Muscle layer of colon (tissue), 2 donors: ENCODE results near the gene DDX20.

Experiments
- H3K27ac ChIP-seq: one replicate; pipeline ENCODE4 v1.7.0; 2013; ENCODE audit warnings: low read depth, mild to moderate bottlenecking, low read length, moderate library complexity
- H3K27me3 ChIP-seq, 2 donors: one replicate each; pipeline ENCODE4 v1.7.0; 2013; ENCODE audit warnings: low read length in 2 of 2, mild to moderate bottlenecking in 2 of 2; ENCODE audit not compliant: insufficient read depth in 2 of 2, control insufficient read depth in 1 of 2
- H3K36me3 ChIP-seq: one replicate; pipeline ENCODE4 v1.7.0; 2013; ENCODE audit warnings: mild to moderate bottlenecking, low read length; ENCODE audit not compliant: insufficient read depth
- H3K4me1 ChIP-seq: one replicate; pipeline ENCODE4 v1.7.0; 2013; ENCODE audit warnings: mild to moderate bottlenecking, low read length; ENCODE audit not compliant: insufficient read depth
- H3K4me3 ChIP-seq, 2 donors: one replicate each; pipeline ENCODE4 v1.7.0; 2013; ENCODE audit warnings: low read length in 2 of 2, low read depth in 1 of 2, mild to moderate bottlenecking in 1 of 2, moderate library complexity in 1 of 2
- H3K9ac ChIP-seq: one replicate; pipeline ENCODE4 v1.7.0; 2013; ENCODE audit warnings: low read length
- H3K9me3 ChIP-seq: one replicate; pipeline ENCODE4 v1.7.0; 2013; ENCODE audit warnings: mild to moderate bottlenecking, low read length
- donor health status: abdominal sarcoma.
- donor health status: Adenocarcinoma of cecum.

DDX20 gene

GRCh38 chr1:111756124-111756513 lies 418 bp downstream of the DDX20 start:
- H3K4me3 ChIP-seq = peak overlapping the region; percentile 85 to 98
- peak overlapping the region; percentile 86 for H3K9ac ChIP-seq
- H3K36me3 ChIP-seq = peaks cover 11% of the 10 kb centered on the region
- peaks cover 17% of the 10 kb centered on the region for H3K4me1 ChIP-seq
- no peaks in the 10 kb centered on the region for H3K27me3 ChIP-seq
- no peaks in the 10 kb centered on the region for H3K9me3 ChIP-seq
- H3K27ac ChIP-seq = peak overlapping the region; percentile 90

DNA sequence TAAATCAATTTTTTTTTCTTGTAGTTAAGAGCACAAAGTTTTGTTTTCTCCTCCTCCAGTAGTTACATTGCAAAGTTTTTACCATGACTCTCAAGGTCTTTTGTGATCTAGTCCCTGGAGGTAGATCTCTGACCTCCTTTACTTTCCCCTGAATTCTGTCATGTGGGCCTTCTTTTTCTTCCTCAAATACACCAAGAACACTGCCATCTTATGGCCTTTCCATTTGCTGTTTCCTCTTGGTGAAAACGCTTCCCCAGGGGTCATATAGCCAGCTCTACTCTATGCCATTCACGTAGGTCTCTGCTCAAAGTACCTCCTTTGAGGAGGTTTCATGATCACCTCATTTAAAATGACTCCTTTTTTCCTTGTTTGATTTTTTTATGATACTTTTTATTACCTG lies 2.7 kb downstream of the DDX20 start:
- no peak overlapping the region for H3K4me3 ChIP-seq
- H3K4me1 ChIP-seq = peaks cover 17% of the 10 kb centered on the region
- no peaks in the 10 kb centered on the region for H3K27me3 ChIP-seq
- no peak overlapping the region for H3K9ac ChIP-seq
- H3K27ac ChIP-seq = no peak overlapping the region
- no peaks in the 10 kb centered on the region for H3K9me3 ChIP-seq
- H3K36me3 ChIP-seq = peaks cover 28% of the 10 kb centered on the region

- Histone ChIP-seq H3K27me3 (no peaks in the 10 kb centered on the region), H3K36me3 (peaks cover 46% of the 10 kb centered on the region), H3K9me3 (no peaks in the 10 kb centered on the region), H3K9ac (no peak overlapping the region), H3K4me1 (peaks cover 6% of the 10 kb centered on the region), H3K27ac (no peak overlapping the region), H3K4me3 (no peak overlapping the region)
These were observed 6.0 kb downstream of the DDX20 start for GRCh38 chr1:111761717-111762116.

DNA sequence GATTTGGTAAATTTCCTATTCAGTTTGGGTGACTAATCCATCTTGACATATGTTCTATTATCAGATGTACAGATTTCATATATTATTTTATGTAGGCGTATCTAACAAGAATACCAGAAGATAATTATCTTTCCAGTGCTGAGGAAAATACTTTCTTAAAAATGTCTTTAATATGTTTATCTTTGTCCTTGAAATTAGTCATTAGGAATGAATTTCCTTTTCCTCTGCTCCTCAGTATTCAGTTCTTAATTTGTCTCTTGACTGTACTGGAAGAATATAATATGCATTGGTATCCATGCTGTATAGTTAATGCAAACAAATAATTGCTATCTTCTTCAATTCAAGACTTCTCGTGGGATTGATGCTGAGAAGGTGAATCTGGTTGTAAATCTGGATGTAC lies 6.6 kb downstream of the DDX20 start:
- H3K36me3 ChIP-seq = peaks cover 51% of the 10 kb centered on the region
- no peaks in the 10 kb centered on the region for H3K9me3 ChIP-seq
- H3K27me3 ChIP-seq = no peaks in the 10 kb centered on the region
- H3K9ac ChIP-seq = no peak overlapping the region
- H3K4me3 ChIP-seq = no peak overlapping the region
- H3K4me1 ChIP-seq = no peaks in the 10 kb centered on the region
- no peak overlapping the region for H3K27ac ChIP-seq

GRCh38 chr1:111768023-111768422 lies 12.3 kb downstream of the DDX20 start:
- no peak overlapping the region for H3K9ac ChIP-seq
- no peak overlapping the region for H3K27ac ChIP-seq
- H3K27me3 ChIP-seq = no peaks in the 10 kb centered on the region
- H3K4me1 ChIP-seq = no peaks in the 10 kb centered on the region
- no peak overlapping the region for H3K4me3 ChIP-seq
- H3K9me3 ChIP-seq = no peaks in the 10 kb centered on the region
- peaks cover 29% of the 10 kb centered on the region for H3K36me3 ChIP-seq

- no peaks in the 10 kb centered on the region for H3K4me1 ChIP-seq
- no peak overlapping the region for H3K4me3 ChIP-seq
- peaks cover 27% of the 10 kb centered on the region for H3K36me3 ChIP-seq
- no peak overlapping the region for H3K9ac ChIP-seq
- H3K27me3 ChIP-seq = no peaks in the 10 kb centered on the region
- H3K27ac ChIP-seq = no peak overlapping the region
- H3K9me3 ChIP-seq = no peaks in the 10 kb centered on the region
These were observed 12.9 kb downstream of the DDX20 start for GRCh38 chr1:111768625-111769024.

DNA sequence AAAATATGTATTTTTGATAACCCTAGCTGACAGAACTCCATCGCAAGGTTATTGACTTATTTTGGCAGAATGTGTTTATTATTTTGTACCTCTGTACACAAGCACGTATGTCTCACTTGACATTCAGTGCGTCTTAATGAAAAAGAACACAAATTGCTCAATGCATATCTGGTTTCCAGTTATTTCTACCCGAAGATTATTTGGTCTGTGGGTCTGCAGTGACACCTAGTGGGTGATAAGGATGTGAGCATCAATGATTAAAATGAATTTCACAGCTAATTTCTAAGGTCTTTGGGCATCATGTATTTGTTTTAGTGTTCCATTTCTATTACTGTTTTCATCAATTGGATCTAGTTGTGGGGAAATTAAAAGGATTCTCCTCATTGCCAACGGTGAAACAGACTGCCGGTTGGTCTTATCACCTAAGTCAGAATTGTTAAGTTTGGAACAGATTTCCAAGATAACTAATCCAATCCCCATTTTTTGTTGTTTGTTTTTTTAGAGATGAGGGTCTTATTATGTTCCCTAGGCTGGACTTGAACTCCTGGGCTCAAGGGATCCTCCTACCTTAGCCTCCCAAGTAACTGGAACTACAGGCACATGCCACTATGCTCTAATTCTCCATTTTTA lies 13.9 kb downstream of the DDX20 start:
- no peak overlapping the region for H3K9ac ChIP-seq
- no peaks in the 10 kb centered on the region for H3K4me1 ChIP-seq
- H3K27me3 ChIP-seq = no peaks in the 10 kb centered on the region
- no peak overlapping the region for H3K27ac ChIP-seq
- H3K4me3 ChIP-seq = no peak overlapping the region
- H3K9me3 ChIP-seq = no peaks in the 10 kb centered on the region
- peaks cover 27% of the 10 kb centered on the region for H3K36me3 ChIP-seq

- no peak overlapping the region for H3K27ac ChIP-seq
- no peaks in the 10 kb centered on the region for H3K27me3 ChIP-seq
- H3K4me1 ChIP-seq = no peaks in the 10 kb centered on the region
- no peak overlapping the region for H3K4me3 ChIP-seq
- no peak overlapping the region for H3K9ac ChIP-seq
- peaks cover 17% of the 10 kb centered on the region for H3K36me3 ChIP-seq
- H3K9me3 ChIP-seq = no peaks in the 10 kb centered on the region
These were observed 15.2 kb downstream of the DDX20 start for GRCh38 chr1:111770916-111771315.

- Histone ChIP-seq H3K4me3 (no peak overlapping the region), H3K27me3 (no peaks in the 10 kb centered on the region), H3K27ac (no peak overlapping the region), H3K4me1 (no peaks in the 10 kb centered on the region), H3K36me3 (no peaks in the 10 kb centered on the region), H3K9me3 (no peaks in the 10 kb centered on the region), H3K9ac (no peak overlapping the region)
These were observed 20.3 kb downstream of the DDX20 start for GRCh38 chr1:111775966-111776365.

GRCh38 chr1:111776391-111776790 lies 20.7 kb downstream of the DDX20 start:
- Histone ChIP-seq H3K36me3 (no peaks in the 10 kb centered on the region), H3K9ac (no peak overlapping the region), H3K27ac (no peak overlapping the region)

DNA sequence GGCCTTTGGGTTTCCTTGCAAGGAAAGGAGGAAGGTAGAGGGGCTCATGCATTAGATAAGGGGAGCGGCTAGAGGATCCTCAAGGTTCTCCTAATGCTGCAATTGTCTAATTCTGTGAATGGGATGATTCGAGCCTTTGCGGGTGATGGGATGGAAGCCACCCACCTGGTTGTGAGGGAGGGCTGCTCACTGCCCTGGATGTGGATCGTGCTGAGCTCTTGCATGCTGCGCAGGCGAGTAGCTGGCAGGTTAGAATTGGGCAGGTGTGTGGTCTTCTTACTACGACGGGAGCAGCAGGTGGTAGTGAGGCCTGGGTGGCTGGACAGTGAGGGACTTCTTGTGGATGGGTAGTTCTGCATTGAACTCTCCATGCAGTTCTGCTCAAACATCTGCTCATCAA lies 21.2 kb downstream of the DDX20 start:
- Histone ChIP-seq H3K4me3 (no peak overlapping the region), H3K9me3 (no peaks in the 10 kb centered on the region), H3K4me1 (no peaks in the 10 kb centered on the region), H3K36me3 (no peaks in the 10 kb centered on the region), H3K27ac (no peak overlapping the region), H3K27me3 (no peaks in the 10 kb centered on the region), H3K9ac (no peak overlapping the region)

More at GRCh38 chr1:111776391-111776790, 20.7 kb downstream of the DDX20 start:
- no peak overlapping the region for H3K4me3 ChIP-seq
- H3K9me3 ChIP-seq = no peaks in the 10 kb centered on the region
- H3K27me3 ChIP-seq = no peaks in the 10 kb centered on the region
- no peaks in the 10 kb centered on the region for H3K4me1 ChIP-seq

DNA sequence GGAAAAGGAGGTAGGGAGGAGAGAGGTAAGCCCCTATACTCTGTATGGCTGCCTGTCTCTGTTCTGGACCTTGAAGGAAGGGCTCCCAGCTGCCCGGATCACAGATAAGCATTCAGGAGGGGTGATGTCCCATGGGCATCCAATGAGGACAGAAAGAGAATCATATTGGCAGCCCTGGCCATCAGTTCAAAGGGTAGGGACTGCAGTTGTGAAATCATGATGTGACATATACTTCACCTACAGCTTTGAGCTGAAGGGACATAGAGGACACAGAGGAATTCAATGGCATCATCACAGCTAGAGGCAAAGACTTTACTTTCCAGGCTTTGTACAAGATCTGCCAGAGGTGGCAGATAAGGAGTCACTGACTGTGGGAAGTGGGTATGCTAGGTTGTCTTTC lies 21.6 kb downstream of the DDX20 start:
- H3K9me3 ChIP-seq = no peaks in the 10 kb centered on the region
- no peak overlapping the region for H3K4me3 ChIP-seq
- H3K27me3 ChIP-seq = no peaks in the 10 kb centered on the region
- no peak overlapping the region for H3K9ac ChIP-seq
- no peak overlapping the region for H3K27ac ChIP-seq
- H3K4me1 ChIP-seq = no peaks in the 10 kb centered on the region
- H3K36me3 ChIP-seq = no peaks in the 10 kb centered on the region
